Adipocyte (in vitro differentiated cells): ENCODE measurements around the gene CDK6.

ENCODE experiments used
- DNase-seq: peaks from one replicate; pipeline ENCODE4 v3.0.0-alpha.2; 2015; ENCODE audit warnings: low read depth
- H3K27me3 ChIP-seq: replicated peaks from 2 replicates; pipeline ENCODE4 v1.7.0; 2013; ENCODE audit warnings: mild to moderate bottlenecking, low read length, moderate library complexity; ENCODE audit not compliant: control insufficient read depth, insufficient read depth
- H3K36me3 ChIP-seq: 2 replicates; pipeline ENCODE4 v1.7.0; 2013; ENCODE audit warnings: low read length, mild to moderate bottlenecking, moderate library complexity; ENCODE audit not compliant: control insufficient read depth, insufficient read depth, severe bottlenecking
- H3K4me1 ChIP-seq: 2 replicates; pipeline ENCODE4 v1.7.0; 2013; ENCODE audit warnings: mild to moderate bottlenecking, low read length, moderate library complexity; ENCODE audit not compliant: control insufficient read depth, insufficient read depth
- H3K4me3 ChIP-seq: 2 replicates; pipeline ENCODE4 v1.7.0; 2013; ENCODE audit warnings: mild to moderate bottlenecking, low read length, moderate library complexity
- H3K9ac ChIP-seq: 2 replicates; pipeline ENCODE4 v1.7.0; 2013; ENCODE audit warnings: mild to moderate bottlenecking, low read length, moderate library complexity
- H3K9me3 ChIP-seq: 2 replicates; pipeline ENCODE4 v1.7.0; 2013; ENCODE audit warnings: mild to moderate bottlenecking, low read length, moderate library complexity; ENCODE audit not compliant: control insufficient read depth

CDK6 gene

GRCh38 chr7:92650391-92650790 is 186.0 kb downstream of the CDK6 start:
- H3K4me3 ChIP-seq, result no peak overlapping the region
- H3K4me1 ChIP-seq, result peaks cover 12% of the 10 kb centered on the region
- no peak for DNase-seq
- no peak overlapping the region for H3K9ac ChIP-seq
- no peaks in the 10 kb centered on the region for H3K27me3 ChIP-seq
- H3K9me3 ChIP-seq, result no peaks in the 10 kb centered on the region
- no peaks in the 10 kb centered on the region for H3K36me3 ChIP-seq

GRCh38 chr7:92648067-92648466 is 188.3 kb downstream of the CDK6 start:
- H3K9me3 ChIP-seq, result no peaks in the 10 kb centered on the region
- no peaks in the 10 kb centered on the region for H3K36me3 ChIP-seq
- no peak overlapping the region for H3K4me3 ChIP-seq
- DNase-seq, result no peak
- H3K27me3 ChIP-seq, result no peaks in the 10 kb centered on the region
- H3K4me1 ChIP-seq, result peaks cover 29% of the 10 kb centered on the region
- H3K9ac ChIP-seq, result no peak overlapping the region

- Histone ChIP-seq H3K4me3 (no peak overlapping the region), H3K4me1 (peaks cover 33% of the 10 kb centered on the region), H3K36me3 (no peaks in the 10 kb centered on the region), H3K9ac (no peak overlapping the region), H3K9me3 (no peaks in the 10 kb centered on the region), H3K27me3 (no peaks in the 10 kb centered on the region)
- no peak for DNase-seq
Measured at GRCh38 chr7:92647652-92648051, 188.7 kb downstream of the CDK6 start.

- Histone ChIP-seq H3K4me3 (no peak overlapping the region), H3K9me3 (no peaks in the 10 kb centered on the region), H3K36me3 (no peaks in the 10 kb centered on the region), H3K27me3 (no peaks in the 10 kb centered on the region), H3K9ac (no peak overlapping the region), H3K4me1 (peaks cover 38% of the 10 kb centered on the region)
- no peak for DNase-seq
Measured at GRCh38 chr7:92647011-92647625, 189.3 kb downstream of the CDK6 start.

GRCh38 chr7:92645114-92646061 is 191.0 kb downstream of the CDK6 start:
- no peak overlapping the region for H3K4me3 ChIP-seq
- no peaks in the 10 kb centered on the region for H3K9me3 ChIP-seq
- no peak overlapping the region for H3K9ac ChIP-seq
- H3K4me1 ChIP-seq, result peaks cover 47% of the 10 kb centered on the region
- no peak for DNase-seq
- no peaks in the 10 kb centered on the region for H3K27me3 ChIP-seq
- no peaks in the 10 kb centered on the region for H3K36me3 ChIP-seq

- DNase-seq, result no peak
- peak overlapping the region; percentile 33 for H3K9ac ChIP-seq
- no peaks in the 10 kb centered on the region for H3K9me3 ChIP-seq
- no peak overlapping the region for H3K4me3 ChIP-seq
- H3K36me3 ChIP-seq, result no peaks in the 10 kb centered on the region
- H3K4me1 ChIP-seq, result peaks cover 47% of the 10 kb centered on the region
- H3K27me3 ChIP-seq, result no peaks in the 10 kb centered on the region
Measured at GRCh38 chr7:92644406-92645113, 191.8 kb downstream of the CDK6 start.

GRCh38 chr7:92643821-92644220 is 192.6 kb downstream of the CDK6 start:
- H3K9ac ChIP-seq, result peak overlapping the region; percentile 33
- H3K27me3 ChIP-seq, result no peaks in the 10 kb centered on the region
- no peaks in the 10 kb centered on the region for H3K36me3 ChIP-seq
- no peaks in the 10 kb centered on the region for H3K9me3 ChIP-seq
- peaks cover 47% of the 10 kb centered on the region for H3K4me1 ChIP-seq
- no peak for DNase-seq
- no peak overlapping the region for H3K4me3 ChIP-seq

- Histone ChIP-seq H3K27me3 (no peaks in the 10 kb centered on the region), H3K9me3 (no peaks in the 10 kb centered on the region), H3K9ac (no peak overlapping the region), H3K36me3 (no peaks in the 10 kb centered on the region), H3K4me3 (no peak overlapping the region), H3K4me1 (peaks cover 47% of the 10 kb centered on the region)
- peak; percentile 39 for DNase-seq
Measured at GRCh38 chr7:92641921-92642511, 194.4 kb downstream of the CDK6 start.

- no peak for DNase-seq
- peaks cover 45% of the 10 kb centered on the region for H3K4me1 ChIP-seq
- H3K27me3 ChIP-seq, result no peaks in the 10 kb centered on the region
- no peak overlapping the region for H3K4me3 ChIP-seq
- no peak overlapping the region for H3K9ac ChIP-seq
- H3K9me3 ChIP-seq, result no peaks in the 10 kb centered on the region
- no peaks in the 10 kb centered on the region for H3K36me3 ChIP-seq
Measured at GRCh38 chr7:92639966-92640365, 196.4 kb downstream of the CDK6 start.

- Histone ChIP-seq H3K36me3 (no peaks in the 10 kb centered on the region), H3K9ac (no peak overlapping the region), H3K4me3 (no peak overlapping the region), H3K4me1 (peaks cover 45% of the 10 kb centered on the region), H3K9me3 (no peaks in the 10 kb centered on the region), H3K27me3 (no peaks in the 10 kb centered on the region)
- DNase-seq, result no peak
Measured at GRCh38 chr7:92639213-92639896, 197.0 kb downstream of the CDK6 start.
